Adrenal gland (tissue), 12 donors: ENCODE measurements around the gene HUS1B. TPM values are rescaled to one million over a fixed set of nuclear protein-coding genes. Genes with fewer than 3 reads are reported as not detected.

ENCODE experiments used
- DNase-seq, 7 donors: peaks; one replicate each; pipeline ENCODE4 v3.0.0-alpha.2; 2019 to 2020
- H3K27ac ChIP-seq, 5 donors: fragments of 200-600 bp; sonication (generic) in 4 of 5; 1 replicate in 3 of 5; 2 replicates in 2 of 5; pipeline versions ENCODE4 v1.5.1 to v1.8.0; 2016 to 2020; ENCODE audit warnings: mild to moderate bottlenecking in 1 of 5
- H3K27me3 ChIP-seq: fragments of 200-600 bp; 2 replicates; pipeline ENCODE4 v1.8.0; 2021
- H3K36me3 ChIP-seq, 2 donors: fragments of 200-600 bp; replicated peaks in 1 of 2; 1 replicate in 1 of 2; 2 replicates in 1 of 2; pipeline versions ENCODE4 v1.5.1 to v1.8.0; 2018 to 2022
- H3K4me1 ChIP-seq, 2 donors: fragments of 200-600 bp; replicated peaks in 1 of 2; 1 replicate in 1 of 2; 2 replicates in 1 of 2; pipeline versions ENCODE4 v1.5.1 to v1.8.0; 2018 to 2021
- H3K4me3 ChIP-seq, 4 donors: fragments of 200-600 bp; sonication (generic) in 3 of 4; one replicate each; pipeline ENCODE4 v1.5.1; 2016 to 2018
- H3K9me3 ChIP-seq, 3 donors: fragments of 200-600 bp; sonication (generic) in 1 of 3; replicated peaks in 1 of 3; 1 replicate in 2 of 3; 2 replicates in 1 of 3; pipeline versions ENCODE4 v1.5.1 to v1.8.0; 2016 to 2021
- CTCF ChIP-seq, 6 experiments: fragments of 450-650 bp in 4 of 6; fragments of 200-600 bp in 2 of 6; sonication (generic) in 1 of 6; IDR thresholded peaks; 1 replicate in 5 of 6; 2 replicates in 1 of 6; pipeline versions ENCODE4 v1.5.1 to v1.8.0; 2016 to 2021; ENCODE audit warnings: antibody characterized with exemption in 6 of 6, mild to moderate bottlenecking in 2 of 6, moderate library complexity in 1 of 6
- POLR2A ChIP-seq, 2 donors: fragments of 450-650 bp; IDR thresholded peaks; one replicate each; pipeline ENCODE4 v1.6.1; 2017; ENCODE audit warnings: antibody characterized with exemption in 2 of 2, mild to moderate bottlenecking in 2 of 2, moderate library complexity in 1 of 2
- WGBS, 4 donors: extraction: QIAGEN DNeasy Blood & Tissue Kit in 2 of 4; methylation state at CpG; one replicate each; pipeline versions ENCODE4 v1.1.5 to v1.1.7; 2013 to 2017; 5-methylcytosine and 5-hydroxymethylcytosine counted together
- intact Hi-C, 2 donors: fragments of 100-400 bp; cut with DNase I; formaldehyde crosslinking; loops; one replicate each; pipeline versions ENCODE4 v1.14.1 to v1.15.0; 2022 to 2023
- polyA plus RNA-seq, 3 donors: library from polyadenylated mRNA; stranded (reverse); fragments of 200-250 nt in 2 of 3; fragments of 350-450 nt in 1 of 3; fragmentation: Illumina TruSeq in 1 of 3; extraction: RNeasy Lipid Tissue Mini Kit (QIAGEN cat#74804) in 1 of 3; gene quantifications; one replicate each; pipeline ENCODE4 v1.2.3, GENCODE V29; 2013 to 2014
- total RNA-seq, 9 donors: library from RNA; depleted of rRNA in 4 of 9; stranded (reverse); fragments of >200 nt in 4 of 9; fragments of 120-200 nt in 1 of 9; fragmentation: NEBNext Ultra II Directional in 1 of 9; extraction: Animal tissue kit (Norgen Biotek cat#: 25700) in 1 of 9; gene quantifications; one replicate each; pipeline versions ENCODE4 v1.1.0 to v1.2.4, GENCODE V29; 2013 to 2023
- donor health status: healthy with polysubstance abuse.
- donor health status: Bipolar disorder and iron deficiency.
- donor health status: DM: yes; HTN: yes; CAD: no.
- donor health status: DM: no; HTN: no; CAD: no.
- donor health status: DM: no; HTN: no; CAD: no.
- donor health status: DM: yes; HTN: yes; CAD: no.

Gene HUS1B
- total and polyA plus RNA-seq, 12 donors = 0.27 to 2.4 (median 0.61) TPM; not detected in 5

- no peak for TF ChIP-seq CTCF (IDR thresholded peaks at IDR 0.05)
- TF ChIP-seq POLR2A (IDR thresholded peaks at IDR 0.05) = no peak
- H3K36me3 ChIP-seq = no peaks in the 10 kb centered on the region
- no peak overlapping the region for H3K27ac ChIP-seq
- H3K4me1 ChIP-seq = no peaks in the 10 kb centered on the region
- H3K9me3 ChIP-seq = no peaks in the 10 kb centered on the region
- intact Hi-C loops = no loop called here
- H3K4me3 ChIP-seq = no peak overlapping the region
- no peaks in the 10 kb centered on the region for H3K27me3 ChIP-seq
- DNase-seq = no peak
- 47 to 67% (median 62%) methylated on average over 2 of the region's 2 CpGs for WGBS, 4 donors
Measured at GRCh38 chr6:658244-658643, 1.3 kb upstream of the HUS1B start.

- no peak for DNase-seq
- TF ChIP-seq CTCF (IDR thresholded peaks at IDR 0.05) = no peak
- TF ChIP-seq POLR2A (IDR thresholded peaks at IDR 0.05) = no peak
- Histone ChIP-seq H3K4me3 (no peak overlapping the region), H3K36me3 (no peaks in the 10 kb centered on the region), H3K27ac (no peak overlapping the region), H3K9me3 (no peaks in the 10 kb centered on the region), H3K27me3 (no peaks in the 10 kb centered on the region), H3K4me1 (no peaks in the 10 kb centered on the region)
- intact Hi-C loops = no loop called here
- 67 to 80% (median 71%) methylated on average over 1 of the region's 1 CpG for WGBS, 4 donors
Measured at GRCh38 chr6:657743-658142, 843 bp upstream of the HUS1B start.

- Histone ChIP-seq H3K4me3 (no peak overlapping the region), H3K4me1 (no peaks in the 10 kb centered on the region), H3K36me3 (no peaks in the 10 kb centered on the region), H3K27me3 (no peaks in the 10 kb centered on the region), H3K9me3 (no peaks in the 10 kb centered on the region), H3K27ac (no peak overlapping the region)
- no peak for DNase-seq
- WGBS, 4 donors = 63 to 69% (median 66%) methylated on average over 4 of the region's 4 CpGs
- intact Hi-C loops = no loop called here
- TF ChIP-seq POLR2A (IDR thresholded peaks at IDR 0.05) = no peak
- no peak for TF ChIP-seq CTCF (IDR thresholded peaks at IDR 0.05)
Measured at GRCh38 chr6:654136-654535, 2.8 kb downstream of the HUS1B start.

GRCh38 chr6:652865-653264 is 4.0 kb downstream of the HUS1B start:
- DNase-seq = no peak
- intact Hi-C loops = no loop called here
- no peaks in the 10 kb centered on the region for H3K27me3 ChIP-seq
- no peaks in the 10 kb centered on the region for H3K9me3 ChIP-seq
- no peak for TF ChIP-seq CTCF (IDR thresholded peaks at IDR 0.05)
- TF ChIP-seq POLR2A (IDR thresholded peaks at IDR 0.05) = no peak
- H3K4me3 ChIP-seq = no peak overlapping the region
- H3K4me1 ChIP-seq = no peaks in the 10 kb centered on the region
- no peak overlapping the region for H3K27ac ChIP-seq
- 79 to 90% (median 84%) methylated on average over 3 of the region's 3 CpGs for WGBS, 4 donors
- no peaks in the 10 kb centered on the region for H3K36me3 ChIP-seq
